ENCODE data around the gene HRH1. TPM values are rescaled to one million over a fixed set of nuclear protein-coding genes. Genes with fewer than 3 reads are reported as not detected.

HRH1 gene
- polyA plus RNA-seq, 3 donors = 0.08 to 0.24 TPM; not detected in 1

DNA sequence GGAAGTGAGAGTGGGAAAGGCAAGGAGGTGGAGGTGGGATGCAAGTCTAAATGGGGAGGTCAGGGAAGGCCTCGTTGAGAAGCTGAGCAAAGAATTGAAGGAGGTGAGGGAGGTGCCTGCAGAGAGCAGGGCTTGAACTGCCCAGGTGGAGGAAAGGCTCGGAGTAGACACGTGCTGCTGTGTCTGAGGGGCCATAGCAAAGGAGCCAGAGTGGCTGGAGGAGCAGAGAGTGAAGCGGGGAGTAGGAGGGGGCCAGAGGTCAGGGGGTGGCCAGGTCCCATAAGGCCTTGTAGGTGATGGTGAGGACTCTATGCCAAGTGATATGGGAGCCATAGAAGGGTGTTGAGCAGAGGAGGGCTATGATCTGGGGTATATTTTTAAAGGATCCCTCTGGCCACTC is 21.4 kb upstream of the HRH1 start:
- Mint-ChIP-seq H3K27ac (no peak overlapping the region), H3K36me3 (no peaks in the 10 kb centered on the region), H3K4me1 (no peaks in the 10 kb centered on the region), H3K27me3 (ENCODE audit: low read depth in 3 of 3) (peaks cover 0 to 5% (median 2%) of the 10 kb centered on the region in 3 donors), H3K9me3 (peaks cover 0 to 4% (median 0%) of the 10 kb centered on the region in 7 donors), H3K4me3 (no peak overlapping the region)
- H3K27me3 ChIP-seq (ENCODE audit: control insufficient read depth in 2 of 2, insufficient read depth in 2 of 2, low read length in 2 of 2) = no peaks in the 10 kb centered on the region
- 89% methylated on average over 4 of the region's 4 CpGs for WGBS (ENCODE audit: insufficient coverage)
- no peaks in the 10 kb centered on the region for H3K79me2 ChIP-seq (ENCODE audit: insufficient read depth, low read length)
- H3K36me3 ChIP-seq (replicated peaks in 1 of 2; ENCODE audit: control insufficient read depth in 1 of 2, insufficient read depth in 2 of 2, low read length in 2 of 2) = no peaks in the 10 kb centered on the region
- H3K9ac ChIP-seq (ENCODE audit: insufficient read depth, low read length, poor library complexity, severe bottlenecking) = no peak overlapping the region
- TF ChIP-seq, protein P1, sequence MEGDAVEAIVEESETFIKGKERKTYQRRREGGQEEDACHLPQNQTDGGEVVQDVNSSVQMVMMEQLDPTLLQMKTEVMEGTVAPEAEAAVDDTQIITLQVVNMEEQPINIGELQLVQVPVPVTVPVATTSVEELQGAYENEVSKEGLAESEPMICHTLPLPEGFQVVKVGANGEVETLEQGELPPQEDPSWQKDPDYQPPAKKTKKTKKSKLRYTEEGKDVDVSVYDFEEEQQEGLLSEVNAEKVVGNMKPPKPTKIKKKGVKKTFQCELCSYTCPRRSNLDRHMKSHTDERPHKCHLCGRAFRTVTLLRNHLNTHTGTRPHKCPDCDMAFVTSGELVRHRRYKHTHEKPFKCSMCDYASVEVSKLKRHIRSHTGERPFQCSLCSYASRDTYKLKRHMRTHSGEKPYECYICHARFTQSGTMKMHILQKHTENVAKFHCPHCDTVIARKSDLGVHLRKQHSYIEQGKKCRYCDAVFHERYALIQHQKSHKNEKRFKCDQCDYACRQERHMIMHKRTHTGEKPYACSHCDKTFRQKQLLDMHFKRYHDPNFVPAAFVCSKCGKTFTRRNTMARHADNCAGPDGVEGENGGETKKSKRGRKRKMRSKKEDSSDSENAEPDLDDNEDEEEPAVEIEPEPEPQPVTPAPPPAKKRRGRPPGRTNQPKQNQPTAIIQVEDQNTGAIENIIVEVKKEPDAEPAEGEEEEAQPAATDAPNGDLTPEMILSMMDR (IDR thresholded peaks at IDR 0.05) = no peak
- H4K20me1 ChIP-seq (ENCODE audit: insufficient read depth, low read length) = no peaks in the 10 kb centered on the region
- no peaks in the 10 kb centered on the region for H3K4me1 ChIP-seq (ENCODE audit: control insufficient read depth in 1 of 2, insufficient read depth in 2 of 2, low read length in 2 of 2)
- H3K4me2 ChIP-seq (replicated peaks; ENCODE audit: extremely low read depth, low read length, poor library complexity, severe bottlenecking) = no peak overlapping the region
- intact Hi-C loops (cut with micrococcal nuclease) = no loop called here
- no peak overlapping the region for H2AFZ ChIP-seq (ENCODE audit: insufficient read depth, low read depth, low read length, poor library complexity, severe bottlenecking)
- H3K27ac ChIP-seq (ENCODE audit: low read depth in 1 of 2, low read length in 2 of 2) = no peak overlapping the region
- H3K4me3 ChIP-seq (replicated peaks in 1 of 3; ENCODE audit: low read depth in 2 of 3, low read length in 3 of 3) = no peak overlapping the region
- no peak for DNase-seq
- no peaks in the 10 kb centered on the region for H3K9me3 ChIP-seq (replicated peaks in 1 of 2; ENCODE audit: control insufficient read depth in 1 of 2, insufficient read depth in 1 of 2, low read length in 2 of 2)

DNA sequence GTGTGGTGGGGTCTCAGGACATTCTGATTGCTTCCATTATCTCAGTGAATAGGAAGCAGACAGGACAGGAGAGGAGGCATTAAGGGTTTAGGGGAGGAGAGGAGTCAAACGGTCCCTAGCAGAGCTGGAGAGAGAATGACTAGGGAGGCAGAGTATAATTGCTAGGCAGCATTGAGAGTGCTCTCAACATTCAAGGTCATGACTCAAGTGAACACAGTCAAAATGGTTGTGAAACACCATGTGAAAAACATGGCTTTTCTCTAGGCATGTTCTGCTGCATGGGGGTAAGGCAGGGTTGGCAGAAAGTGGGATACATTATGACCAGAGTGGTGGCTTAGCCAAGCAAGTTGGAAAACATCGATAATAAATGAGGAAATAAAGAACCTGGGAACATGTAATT is 19.5 kb upstream of the HRH1 start:
- H3K27me3 Mint-ChIP-seq (ENCODE audit: low read depth in 3 of 3) = peaks cover 0 to 2% (median 2%) of the 10 kb centered on the region in 3 donors
- intact Hi-C loops (cut with micrococcal nuclease) = no loop called here
- no peak overlapping the region for H3K27ac Mint-ChIP-seq
- H3K4me1 ChIP-seq (ENCODE audit: control insufficient read depth in 1 of 2, insufficient read depth in 2 of 2, low read length in 2 of 2) = peaks cover 3 to 4% of the 10 kb centered on the region in 2 donors
- H3K79me2 ChIP-seq (ENCODE audit: insufficient read depth, low read length) = no peaks in the 10 kb centered on the region
- H3K9ac ChIP-seq (ENCODE audit: insufficient read depth, low read length, poor library complexity, severe bottlenecking) = no peak overlapping the region
- H3K4me3 ChIP-seq (replicated peaks in 1 of 3; ENCODE audit: low read depth in 2 of 3, low read length in 3 of 3) = no peak overlapping the region
- no peaks in the 10 kb centered on the region for H3K27me3 ChIP-seq (ENCODE audit: control insufficient read depth in 2 of 2, insufficient read depth in 2 of 2, low read length in 2 of 2)
- H2AFZ ChIP-seq (ENCODE audit: insufficient read depth, low read depth, low read length, poor library complexity, severe bottlenecking) = no peak overlapping the region
- peaks cover 0 to 4% (median 0%) of the 10 kb centered on the region in 7 donors for H3K9me3 Mint-ChIP-seq
- TF ChIP-seq, protein P1 (IDR thresholded peaks at IDR 0.05) = no peak
- H3K9me3 ChIP-seq (replicated peaks in 1 of 2; ENCODE audit: control insufficient read depth in 1 of 2, insufficient read depth in 1 of 2, low read length in 2 of 2) = no peaks in the 10 kb centered on the region
- H3K36me3 ChIP-seq (replicated peaks in 1 of 2; ENCODE audit: control insufficient read depth in 1 of 2, insufficient read depth in 2 of 2, low read length in 2 of 2) = no peaks in the 10 kb centered on the region
- no peak overlapping the region for H3K4me3 Mint-ChIP-seq
- no peak overlapping the region for H3K27ac ChIP-seq (ENCODE audit: low read depth in 1 of 2, low read length in 2 of 2)
- no peaks in the 10 kb centered on the region for H3K36me3 Mint-ChIP-seq
- 83% methylated on average over 2 of the region's 2 CpGs for WGBS (ENCODE audit: insufficient coverage)
- H4K20me1 ChIP-seq (ENCODE audit: insufficient read depth, low read length) = no peaks in the 10 kb centered on the region
- H3K4me1 Mint-ChIP-seq = peaks cover 5% of the 10 kb centered on the region
- H3K4me2 ChIP-seq (replicated peaks; ENCODE audit: extremely low read depth, low read length, poor library complexity, severe bottlenecking) = no peak overlapping the region
- no peak for DNase-seq

Measured in CD14-positive monocyte (primary cell).